ENCODE measurements around the gene PDP2.

The PDP2 gene

DNA sequence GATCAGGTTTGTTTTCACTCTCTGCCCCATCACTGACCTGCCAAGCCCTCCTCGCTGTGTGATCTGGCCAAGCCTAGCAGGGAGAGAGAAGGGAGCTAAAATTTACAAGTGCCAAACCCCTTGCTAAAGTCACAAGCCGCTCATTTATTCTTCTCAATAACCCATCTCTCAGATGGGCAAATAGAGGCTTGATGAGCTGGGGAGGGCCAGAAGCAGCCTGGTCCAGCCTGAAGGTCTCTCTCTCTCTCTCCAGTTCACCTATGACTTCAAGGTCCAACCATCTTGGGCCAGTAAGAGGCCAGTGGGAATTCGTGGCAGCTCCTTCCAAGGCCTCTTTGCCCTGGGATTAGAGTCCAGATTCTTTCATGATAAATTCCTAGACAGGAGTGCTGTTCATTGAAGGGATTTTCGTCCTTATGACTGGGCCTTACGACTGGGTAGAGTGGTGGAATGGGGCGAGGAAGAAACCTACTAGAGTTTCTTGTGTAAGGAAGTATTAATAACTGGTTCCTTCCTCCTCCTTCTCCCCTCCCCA lies 32.7 kb upstream of the PDP2 start:
- TF ChIP-seq, protein P1, sequence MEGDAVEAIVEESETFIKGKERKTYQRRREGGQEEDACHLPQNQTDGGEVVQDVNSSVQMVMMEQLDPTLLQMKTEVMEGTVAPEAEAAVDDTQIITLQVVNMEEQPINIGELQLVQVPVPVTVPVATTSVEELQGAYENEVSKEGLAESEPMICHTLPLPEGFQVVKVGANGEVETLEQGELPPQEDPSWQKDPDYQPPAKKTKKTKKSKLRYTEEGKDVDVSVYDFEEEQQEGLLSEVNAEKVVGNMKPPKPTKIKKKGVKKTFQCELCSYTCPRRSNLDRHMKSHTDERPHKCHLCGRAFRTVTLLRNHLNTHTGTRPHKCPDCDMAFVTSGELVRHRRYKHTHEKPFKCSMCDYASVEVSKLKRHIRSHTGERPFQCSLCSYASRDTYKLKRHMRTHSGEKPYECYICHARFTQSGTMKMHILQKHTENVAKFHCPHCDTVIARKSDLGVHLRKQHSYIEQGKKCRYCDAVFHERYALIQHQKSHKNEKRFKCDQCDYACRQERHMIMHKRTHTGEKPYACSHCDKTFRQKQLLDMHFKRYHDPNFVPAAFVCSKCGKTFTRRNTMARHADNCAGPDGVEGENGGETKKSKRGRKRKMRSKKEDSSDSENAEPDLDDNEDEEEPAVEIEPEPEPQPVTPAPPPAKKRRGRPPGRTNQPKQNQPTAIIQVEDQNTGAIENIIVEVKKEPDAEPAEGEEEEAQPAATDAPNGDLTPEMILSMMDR (conservative IDR thresholded peaks at IDR 0.05), result no peak
- H3K27ac ChIP-seq, result no peak overlapping the region

DNA sequence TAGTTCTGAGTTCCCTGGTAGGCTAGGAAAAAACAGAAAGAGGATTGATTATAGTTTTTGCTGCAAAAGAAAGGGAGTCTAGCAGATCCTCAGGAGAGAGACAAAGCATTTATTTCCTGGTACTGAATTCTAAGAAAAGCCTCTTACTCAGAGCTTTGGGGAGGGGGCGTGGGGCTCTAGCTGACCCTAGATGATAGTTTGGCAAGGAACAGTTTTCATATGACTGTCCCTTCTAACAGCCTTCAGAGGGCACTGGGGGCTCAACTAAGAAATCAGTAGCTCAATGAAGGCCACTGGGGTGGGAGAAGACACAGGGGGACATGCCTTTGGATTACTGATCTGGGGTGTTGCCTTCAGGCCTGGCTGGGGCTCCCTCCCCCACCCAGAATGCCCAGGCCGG lies 32.1 kb upstream of the PDP2 start:
- H3K27ac ChIP-seq, result no peak overlapping the region
- TF ChIP-seq, protein P1 (conservative IDR thresholded peaks at IDR 0.05), result no peak

DNA sequence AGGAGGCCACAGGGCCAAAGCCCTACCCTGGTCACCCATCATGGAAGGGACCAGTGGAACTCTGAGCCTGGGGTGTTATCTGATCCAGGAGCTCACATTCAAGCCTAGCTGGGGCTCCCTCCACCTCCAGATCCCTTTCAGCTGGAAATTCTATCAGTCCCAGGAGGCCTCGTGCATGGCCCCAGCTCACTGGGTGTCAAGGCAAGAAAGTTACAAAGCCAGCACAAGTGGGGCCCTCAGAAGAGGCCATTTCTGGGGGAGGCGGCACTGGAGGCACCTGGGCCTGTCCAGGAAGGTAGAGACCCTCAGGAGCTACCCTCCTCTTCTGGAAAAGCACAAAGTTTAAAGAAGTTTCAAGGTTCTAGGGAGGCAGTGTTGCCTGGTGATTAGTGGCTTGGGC lies 31.3 kb upstream of the PDP2 start:
- no peak overlapping the region for H3K27ac ChIP-seq
- TF ChIP-seq, protein P1 (conservative IDR thresholded peaks at IDR 0.05), result no peak

DNA sequence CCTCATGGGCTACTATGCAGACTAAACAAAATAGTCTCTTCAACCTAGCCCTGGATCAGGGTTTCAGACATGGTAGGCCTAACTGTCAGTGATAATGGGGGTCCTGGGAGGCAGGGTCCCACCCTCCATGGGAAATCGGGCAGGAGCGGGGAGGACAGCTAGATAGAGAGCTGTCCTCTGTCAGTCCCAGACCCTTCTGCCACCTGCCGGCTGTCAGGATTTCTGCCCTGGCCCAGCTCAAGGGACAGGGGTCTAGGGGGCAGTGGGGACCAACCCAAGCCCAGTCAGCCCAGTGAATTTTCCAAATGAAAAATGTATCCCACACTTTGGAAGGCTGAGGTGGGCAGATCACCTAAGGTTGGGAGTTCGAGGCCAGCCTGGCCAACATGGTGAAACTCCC lies 30.8 kb upstream of the PDP2 start:
- no peak overlapping the region for H3K27ac ChIP-seq
- TF ChIP-seq, protein P1 (conservative IDR thresholded peaks at IDR 0.05), result no peak

DNA sequence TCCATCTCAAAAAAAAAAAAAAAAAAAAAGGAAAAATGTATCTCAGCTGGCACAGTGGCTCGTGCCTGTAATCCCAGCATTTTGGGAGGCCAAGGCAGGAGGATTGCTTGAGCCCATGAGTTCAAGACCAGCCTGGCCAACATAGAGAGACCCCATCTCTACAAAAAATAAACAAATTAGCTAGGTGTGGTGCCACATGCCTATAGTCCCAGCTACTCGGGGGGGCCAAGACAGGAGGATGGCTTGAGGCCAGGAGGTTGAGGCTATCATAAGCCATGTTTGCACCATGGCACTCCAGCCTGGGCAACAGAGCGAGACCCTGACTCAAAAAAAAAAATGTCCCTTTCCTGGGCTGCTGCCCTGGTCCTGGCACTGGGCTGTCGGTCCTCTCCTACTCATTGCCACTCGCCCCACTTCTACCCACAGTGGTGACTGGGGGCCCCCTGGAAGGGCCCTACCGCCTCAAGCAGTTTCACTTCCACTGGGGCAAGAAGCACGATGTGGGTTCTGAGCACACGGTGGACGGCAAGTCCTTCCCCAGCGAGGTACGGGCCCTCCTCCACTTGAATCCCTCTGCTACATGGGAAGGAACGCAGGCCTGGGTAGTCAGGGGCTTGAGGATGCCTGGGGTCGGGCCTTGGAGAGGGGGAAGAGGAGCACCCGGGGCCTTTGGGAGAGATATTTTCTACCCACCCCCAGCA lies 30.1 kb upstream of the PDP2 start:
- TF ChIP-seq, protein P1 (conservative IDR thresholded peaks at IDR 0.05), result no peak
- no peak overlapping the region for H3K27ac ChIP-seq

DNA sequence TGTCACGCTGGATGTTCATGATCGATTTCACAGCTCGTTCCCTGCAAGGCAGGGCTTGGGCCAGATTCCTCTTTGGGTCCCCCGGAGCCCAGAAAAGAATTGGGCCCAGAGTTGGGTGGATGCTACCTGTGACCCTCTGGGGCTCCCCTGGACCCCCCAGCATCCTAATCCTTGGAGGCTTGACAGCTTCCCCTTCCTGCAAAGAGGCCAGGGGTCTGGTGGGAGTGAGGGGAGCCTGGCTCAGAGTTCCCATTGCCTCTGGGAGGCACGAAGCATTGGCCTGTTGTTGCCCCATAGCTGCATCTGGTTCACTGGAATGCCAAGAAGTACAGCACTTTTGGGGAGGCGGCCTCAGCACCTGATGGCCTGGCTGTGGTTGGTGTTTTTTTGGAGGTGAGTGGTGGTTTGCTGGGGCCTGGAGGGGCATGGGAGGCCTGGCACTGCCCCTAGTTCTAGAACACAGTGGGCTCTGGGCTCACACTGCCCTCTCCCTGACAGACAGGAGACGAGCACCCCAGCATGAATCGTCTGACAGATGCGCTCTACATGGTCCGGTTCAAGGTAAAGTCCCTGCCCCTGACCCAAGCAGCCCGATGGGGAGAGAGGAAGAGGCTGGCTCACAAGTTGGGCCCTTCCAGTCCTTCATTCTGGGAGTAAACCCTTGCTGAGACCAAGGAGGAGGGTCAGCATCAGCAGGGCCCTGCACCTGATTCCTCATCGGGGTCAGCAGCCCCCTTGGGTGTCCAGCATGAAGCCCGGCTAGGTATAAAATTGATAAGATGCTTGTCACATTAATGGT lies 28.9 kb upstream of the PDP2 start:
- H3K27ac ChIP-seq, result no peak overlapping the region
- TF ChIP-seq, protein P1 (conservative IDR thresholded peaks at IDR 0.05), result no peak

All from VCaP (cell line).